ENCODE results near the gene CLSTN2.

Gene CLSTN2

GRCh38 chr3:139909811-139910210 is 25.2 kb upstream of the CLSTN2 start:
- H4K8ac ChIP-seq (ENCODE audit: low read depth, low read length) = no peak overlapping the region
- no peak overlapping the region for H4K91ac ChIP-seq (ENCODE audit: low read depth, low read length, poor library complexity)
- no peak overlapping the region for H3K27ac ChIP-seq (replicated peaks; ENCODE audit: low read length)
- H2AFZ ChIP-seq (ENCODE audit: low read length) = no peak overlapping the region
- no peak overlapping the region for H2BK120ac ChIP-seq (ENCODE audit: low read depth, low read length)
- no peak overlapping the region for H3K9ac ChIP-seq (ENCODE audit: low read depth, low read length, poor library complexity)
- no peak overlapping the region for H2BK5ac ChIP-seq (ENCODE audit: low read length)
- no peaks in the 10 kb centered on the region for H3K79me1 ChIP-seq (ENCODE audit: low read depth, low read length)
- H3K23ac ChIP-seq (ENCODE audit: low read depth, low read length, poor library complexity) = no peak overlapping the region
- DNase-seq (ENCODE audit: low spot score) = no peak
- H3K9me3 ChIP-seq (replicated peaks in 1 of 2; ENCODE audit: control insufficient read depth in 2 of 2, insufficient read depth in 1 of 2, low read depth in 1 of 2, low read length in 2 of 2) = no peaks in the 10 kb centered on the region
- H2BK12ac ChIP-seq (ENCODE audit: low read length) = no peak overlapping the region
- H3K4me3 ChIP-seq (ENCODE audit: low read length in 2 of 2) = no peak overlapping the region
- H2BK15ac ChIP-seq (ENCODE audit: low read length) = no peak overlapping the region
- no peaks in the 10 kb centered on the region for H3K27me3 ChIP-seq (ENCODE audit: control insufficient read depth in 3 of 3, insufficient read depth in 3 of 3, low read depth in 1 of 3, low read length in 3 of 3)
- H3K18ac ChIP-seq (ENCODE audit: low read length) = no peak overlapping the region
- H3K4ac ChIP-seq (ENCODE audit: low read length) = no peak overlapping the region
- H3K4me1 ChIP-seq (ENCODE audit: control insufficient read depth in 2 of 2, insufficient read depth in 1 of 2, low read depth in 1 of 2, low read length in 2 of 2) = peaks cover 0 to 2% of the 10 kb centered on the region in 2 donors
- no peaks in the 10 kb centered on the region for H3K36me3 ChIP-seq (replicated peaks in 1 of 2; ENCODE audit: control insufficient read depth in 2 of 2, insufficient read depth in 2 of 2, low read length in 2 of 2)
- H2AK5ac ChIP-seq (ENCODE audit: low read depth, low read length) = no peak overlapping the region
- H3K4me2 ChIP-seq (ENCODE audit: insufficient read depth, low read length, poor library complexity, severe bottlenecking) = no peak overlapping the region
- WGBS, 2 donors (ENCODE audit: extremely low coverage in 2 of 2, insufficient read length in 2 of 2, insufficient replicate concordance in 1 of 2) = no CpG with 5 or more reads among the region's 3 CpGs
- no peak overlapping the region for H3K14ac ChIP-seq (ENCODE audit: low read length)

- no CpG with 5 or more reads among the region's 2 CpGs for WGBS, 2 donors (ENCODE audit: extremely low coverage in 2 of 2, insufficient read length in 2 of 2, insufficient replicate concordance in 1 of 2)
- DNase-seq (ENCODE audit: low spot score) = no peak
Observed at GRCh38 chr3:139916271-139916670, 18.7 kb upstream of the CLSTN2 start.

GRCh38 chr3:139917226-139917785 is 17.7 kb upstream of the CLSTN2 start:
- Histone ChIP-seq H3K4me2 (ENCODE audit: insufficient read depth, low read length, poor library complexity, severe bottlenecking) (no peak overlapping the region), H3K4me3 (ENCODE audit: low read length in 2 of 2) (no peak overlapping the region), H3K9me3 (replicated peaks in 1 of 2; ENCODE audit: control insufficient read depth in 2 of 2, insufficient read depth in 1 of 2, low read depth in 1 of 2, low read length in 2 of 2) (no peaks in the 10 kb centered on the region), H3K9ac (ENCODE audit: low read depth, low read length, poor library complexity) (no peak overlapping the region), H2BK15ac (ENCODE audit: low read length) (no peak overlapping the region), H2BK5ac (ENCODE audit: low read length) (no peak overlapping the region), H3K36me3 (replicated peaks in 1 of 2; ENCODE audit: control insufficient read depth in 2 of 2, insufficient read depth in 2 of 2, low read length in 2 of 2) (no peaks in the 10 kb centered on the region), H3K18ac (ENCODE audit: low read length) (no peak overlapping the region), H2BK12ac (ENCODE audit: low read length) (no peak overlapping the region), H3K27ac (replicated peaks; ENCODE audit: low read length) (no peak overlapping the region), H3K27me3 (ENCODE audit: control insufficient read depth in 3 of 3, insufficient read depth in 3 of 3, low read depth in 1 of 3, low read length in 3 of 3) (peaks cover 0 to 3% (median 0%) of the 10 kb centered on the region in 3 experiments), H2AK5ac (ENCODE audit: low read depth, low read length) (no peak overlapping the region), H3K4ac (ENCODE audit: low read length) (no peak overlapping the region), H2BK120ac (ENCODE audit: low read depth, low read length) (no peak overlapping the region), H3K4me1 (ENCODE audit: control insufficient read depth in 2 of 2, insufficient read depth in 1 of 2, low read depth in 1 of 2, low read length in 2 of 2) (peaks cover 0 to 2% of the 10 kb centered on the region in 2 donors), H4K8ac (ENCODE audit: low read depth, low read length) (no peak overlapping the region), H4K91ac (ENCODE audit: low read depth, low read length, poor library complexity) (no peak overlapping the region), H3K79me1 (ENCODE audit: low read depth, low read length) (no peaks in the 10 kb centered on the region), H3K23ac (ENCODE audit: low read depth, low read length, poor library complexity) (no peak overlapping the region), H3K14ac (ENCODE audit: low read length) (no peak overlapping the region), H2AFZ (ENCODE audit: low read length) (no peak overlapping the region)
- no peak for DNase-seq (ENCODE audit: low spot score)
- no CpG with 5 or more reads among the region's 10 CpGs for WGBS, 2 donors (ENCODE audit: extremely low coverage in 2 of 2, insufficient read length in 2 of 2, insufficient replicate concordance in 1 of 2)

More at GRCh38 chr3:139916271-139916670, 18.7 kb upstream of the CLSTN2 start:
- Histone ChIP-seq H2AK5ac (ENCODE audit: low read depth, low read length) (no peak overlapping the region), H3K9me3 (replicated peaks in 1 of 2; ENCODE audit: control insufficient read depth in 2 of 2, insufficient read depth in 1 of 2, low read depth in 1 of 2, low read length in 2 of 2) (no peaks in the 10 kb centered on the region), H3K4me1 (ENCODE audit: control insufficient read depth in 2 of 2, insufficient read depth in 1 of 2, low read depth in 1 of 2, low read length in 2 of 2) (peaks cover 0 to 2% of the 10 kb centered on the region in 2 donors), H4K8ac (ENCODE audit: low read depth, low read length) (no peak overlapping the region), H2BK120ac (ENCODE audit: low read depth, low read length) (no peak overlapping the region), H3K18ac (ENCODE audit: low read length) (no peak overlapping the region), H3K4ac (ENCODE audit: low read length) (no peak overlapping the region), H3K14ac (ENCODE audit: low read length) (no peak overlapping the region), H2BK12ac (ENCODE audit: low read length) (no peak overlapping the region), H3K9ac (ENCODE audit: low read depth, low read length, poor library complexity) (no peak overlapping the region), H2BK5ac (ENCODE audit: low read length) (no peak overlapping the region), H3K79me1 (ENCODE audit: low read depth, low read length) (no peaks in the 10 kb centered on the region), H3K36me3 (replicated peaks in 1 of 2; ENCODE audit: control insufficient read depth in 2 of 2, insufficient read depth in 2 of 2, low read length in 2 of 2) (no peaks in the 10 kb centered on the region), H3K23ac (ENCODE audit: low read depth, low read length, poor library complexity) (no peak overlapping the region), H2BK15ac (ENCODE audit: low read length) (no peak overlapping the region), H3K27me3 (ENCODE audit: control insufficient read depth in 3 of 3, insufficient read depth in 3 of 3, low read depth in 1 of 3, low read length in 3 of 3) (peaks cover 0 to 3% (median 0%) of the 10 kb centered on the region in 3 experiments), H4K91ac (ENCODE audit: low read depth, low read length, poor library complexity) (no peak overlapping the region), H3K27ac (replicated peaks; ENCODE audit: low read length) (no peak overlapping the region), H2AFZ (ENCODE audit: low read length) (no peak overlapping the region), H3K4me3 (ENCODE audit: low read length in 2 of 2) (no peak overlapping the region), H3K4me2 (ENCODE audit: insufficient read depth, low read length, poor library complexity, severe bottlenecking) (no peak overlapping the region)

GRCh38 chr3:139928708-139929505 is 6.1 kb upstream of the CLSTN2 start:
- no peaks in the 10 kb centered on the region for H3K79me1 ChIP-seq (ENCODE audit: low read depth, low read length)
- no peak overlapping the region for H3K4me3 ChIP-seq (ENCODE audit: low read length in 2 of 2)
- H2BK120ac ChIP-seq (ENCODE audit: low read depth, low read length) = no peak overlapping the region
- H3K9me3 ChIP-seq (replicated peaks in 1 of 2; ENCODE audit: control insufficient read depth in 2 of 2, insufficient read depth in 1 of 2, low read depth in 1 of 2, low read length in 2 of 2) = peaks cover 0 to 2% of the 10 kb centered on the region in 2 donors
- no CpG with 5 or more reads among the region's 4 CpGs for WGBS, 2 donors (ENCODE audit: extremely low coverage in 2 of 2, insufficient read length in 2 of 2, insufficient replicate concordance in 1 of 2)
- H2AK5ac ChIP-seq (ENCODE audit: low read depth, low read length) = no peak overlapping the region
- peaks cover 0 to 17% (median 0%) of the 10 kb centered on the region in 3 experiments for H3K27me3 ChIP-seq (ENCODE audit: control insufficient read depth in 3 of 3, insufficient read depth in 3 of 3, low read depth in 1 of 3, low read length in 3 of 3)
- H3K36me3 ChIP-seq (replicated peaks in 1 of 2; ENCODE audit: control insufficient read depth in 2 of 2, insufficient read depth in 2 of 2, low read length in 2 of 2) = no peaks in the 10 kb centered on the region
- no peak overlapping the region for H2BK5ac ChIP-seq (ENCODE audit: low read length)
- H2BK12ac ChIP-seq (ENCODE audit: low read length) = no peak overlapping the region
- no peak overlapping the region for H4K8ac ChIP-seq (ENCODE audit: low read depth, low read length)
- H3K18ac ChIP-seq (ENCODE audit: low read length) = no peak overlapping the region
- DNase-seq (ENCODE audit: low spot score) = no peak
- no peak overlapping the region for H3K9ac ChIP-seq (ENCODE audit: low read depth, low read length, poor library complexity)
- H3K4me1 ChIP-seq (ENCODE audit: control insufficient read depth in 2 of 2, insufficient read depth in 1 of 2, low read depth in 1 of 2, low read length in 2 of 2) = no peaks in the 10 kb centered on the region
- no peak overlapping the region for H2BK15ac ChIP-seq (ENCODE audit: low read length)
- H3K4me2 ChIP-seq (ENCODE audit: insufficient read depth, low read length, poor library complexity, severe bottlenecking) = no peak overlapping the region
- no peak overlapping the region for H3K27ac ChIP-seq (replicated peaks; ENCODE audit: low read length)
- no peak overlapping the region for H2AFZ ChIP-seq (ENCODE audit: low read length)
- H3K23ac ChIP-seq (ENCODE audit: low read depth, low read length, poor library complexity) = no peak overlapping the region
- no peak overlapping the region for H3K4ac ChIP-seq (ENCODE audit: low read length)
- H3K14ac ChIP-seq (ENCODE audit: low read length) = no peak overlapping the region
- H4K91ac ChIP-seq (ENCODE audit: low read depth, low read length, poor library complexity) = no peak overlapping the region

Measured in neuronal stem cell (in vitro differentiated cells).